Measurements from ENCODE around the gene PATL1. TPM values are rescaled to one million over a fixed set of nuclear protein-coding genes. Genes with fewer than 3 reads are reported as not detected.

Gene PATL1
- total and polyA plus RNA-seq, 2 of the 8 experiments (the other 6 are each of a cell fraction or from before 2014, with no cell fraction given), result 30.4 to 33.4 TPM

- no peak overlapping the region for H3K18ac ChIP-seq (ENCODE audit: extremely low read depth, low read length)
- H3K79me1 ChIP-seq (ENCODE audit: low read depth, low read length), result no peaks in the 10 kb centered on the region
- H3K9me3 ChIP-seq (ENCODE audit: insufficient read depth in 2 of 2, low read depth in 1 of 2, low read length in 1 of 2), result peaks cover 0 to 4% of the 10 kb centered on the region in 2 experiments; a peak in 3 of 4 replicates
- no peak for DNase-seq (ENCODE audit: low read depth in 1 of 2, low spot score in 2 of 2)
- H3K56ac ChIP-seq (replicated peaks; ENCODE audit: insufficient read length, low read depth, low read length), result no peak overlapping the region
- H3K4ac ChIP-seq (replicated peaks; ENCODE audit: insufficient read length, low read depth, low read length), result no peak overlapping the region
- H2BK15ac ChIP-seq (ENCODE audit: low read length), result no peak overlapping the region
- no peak overlapping the region for H3K9ac ChIP-seq (replicated peaks in 1 of 4; ENCODE audit: extremely low read depth in 1 of 4, low read depth in 3 of 4, low read length in 3 of 4)
- H2BK120ac ChIP-seq (replicated peaks; ENCODE audit: low read depth, low read length), result no peak overlapping the region
- H4K20me1 ChIP-seq (replicated peaks in 1 of 2; ENCODE audit: control insufficient read depth in 1 of 2, insufficient read depth in 2 of 2, low read length in 2 of 2), result no peaks in the 10 kb centered on the region
- H4K91ac ChIP-seq (replicated peaks; ENCODE audit: insufficient read length, low read length), result no peak overlapping the region
- ChIA-PET CTCF (ENCODE audit: partially characterized antibody) (no interaction called here), POLR2A (ENCODE audit: partially characterized antibody) (no interaction called here)
- no peaks in the 10 kb centered on the region for H3K27me3 ChIP-seq (replicated peaks in 1 of 4; ENCODE audit: control insufficient read depth in 3 of 4, extremely low read depth in 1 of 4, insufficient read depth in 3 of 4, low read length in 3 of 4)
- no peak overlapping the region for H3K27ac ChIP-seq (ENCODE audit: low read depth, low read length)
- no peaks in the 10 kb centered on the region for H3K79me2 ChIP-seq (ENCODE audit: control insufficient read depth in 1 of 2, insufficient read depth in 2 of 2, low read length in 2 of 2)
- no peak for FAIRE-seq
- H3K4me2 ChIP-seq (ENCODE audit: insufficient read depth in 1 of 2, low read depth in 2 of 2, low read length in 2 of 2), result no peak overlapping the region
- no peak overlapping the region for H2AFZ ChIP-seq (ENCODE audit: low read length)
- H3K4me3 ChIP-seq (ENCODE audit: extremely low read depth in 1 of 4, insufficient read depth in 2 of 4, low read depth in 3 of 4, low read length in 4 of 4), result no peak overlapping the region
- no peak overlapping the region for H3K23ac ChIP-seq (ENCODE audit: insufficient read length)
- no peak overlapping the region for H3K14ac ChIP-seq (ENCODE audit: insufficient read length)
- H4K8ac ChIP-seq (ENCODE audit: extremely low read depth, insufficient read depth, low read length), result no peak overlapping the region
- H3K36me3 ChIP-seq (ENCODE audit: control insufficient read depth in 2 of 4, insufficient read depth in 4 of 4, low read length in 3 of 4), result no peaks in the 10 kb centered on the region
- no peak overlapping the region for H2BK5ac ChIP-seq (ENCODE audit: low read depth, low read length)
- H3K23me2 ChIP-seq (ENCODE audit: low read depth, low read length), result no peaks in the 10 kb centered on the region
- no peak overlapping the region for H2BK20ac ChIP-seq (ENCODE audit: low read length)
- no peaks in the 10 kb centered on the region for H3K4me1 ChIP-seq (replicated peaks in 1 of 4; ENCODE audit: control insufficient read depth in 3 of 4, insufficient read depth in 4 of 4, low read length in 3 of 4)
- no peak overlapping the region for H2BK12ac ChIP-seq (ENCODE audit: low read depth, low read length)
- TF ChIP-seq JUN (IDR thresholded peaks at IDR 0.05; ENCODE audit: low read depth, low read length) (no peak), NRF1 (IDR thresholded peaks at IDR 0.05; ENCODE audit: low read depth, low read length) (no peak), KDM4A (IDR thresholded peaks at IDR 0.05; ENCODE audit: low read depth, low read length, severe bottlenecking) (no peak), NANOG (IDR thresholded peaks at IDR 0.05; ENCODE audit: insufficient read depth, low read depth, low read length, poor library complexity, severe bottlenecking) (no peak), RBBP5 (IDR thresholded peaks at IDR 0.05; ENCODE audit: borderline replicate concordance, low read depth, low read length) (no peak), E2F6 (IDR thresholded peaks at IDR 0.05) (no peak), EGR1 (IDR thresholded peaks at IDR 0.05; ENCODE audit: borderline replicate concordance, low read depth, low read length) (no peak), RXRA (IDR thresholded peaks at IDR 0.05; ENCODE audit: insufficient read depth, low read depth, low read length) (no peak), GTF2F1 (IDR thresholded peaks at IDR 0.05; ENCODE audit: borderline replicate concordance, low read depth, low read length) (no peak), BRCA1 (IDR thresholded peaks at IDR 0.05; ENCODE audit: low read depth, low read length) (no peak), CEBPB (IDR thresholded peaks at IDR 0.05; ENCODE audit: low read depth, low read length) (no peak), SP4 (IDR thresholded peaks at IDR 0.05; ENCODE audit: low read length) (no peak), CREB1 (IDR thresholded peaks at IDR 0.05) (no peak), POLR2AphosphoS5 (IDR thresholded peaks at IDR 0.05; ENCODE audit: low read depth, low read length) (no peak), MAFK (IDR thresholded peaks at IDR 0.05; ENCODE audit: low read depth, low read length) (no peak), HDAC2 (IDR thresholded peaks at IDR 0.05; ENCODE audit: borderline replicate concordance in 1 of 2, low read depth in 2 of 2, low read length in 2 of 2) (no peak)
- H4K5ac ChIP-seq (ENCODE audit: insufficient read length, low read depth, low read length), result no peak overlapping the region
- no peak overlapping the region for H2AK5ac ChIP-seq (ENCODE audit: low read depth, low read length)
Observed at GRCh38 chr11:59698506-59698905, 29.7 kb upstream of the PATL1 start.

Measured in H1 (cell line).